AG04449 (cell line): Measurements from ENCODE around the gene PCBP3.

Experiments
- CTCF ChIA-PET: fragments of 350-600 bp; formaldehyde crosslinking; extraction: SDS; loops from one replicate; lab custom pipeline; 2021; ENCODE audit warnings: antibody characterized with exemption; lab: Yijun Ruan, JAX
- POLR2A ChIA-PET: fragments of 400-600, 350-600 bp; formaldehyde crosslinking; extraction: SDS; loops from one replicate; lab custom pipeline; 2020; ENCODE audit warnings: antibody characterized with exemption, inconsistent platforms; lab: Yijun Ruan, JAX
- DNase-seq: peaks from one replicate; pipeline ENCODE4 v3.0.0-alpha.2; 2010; ENCODE audit warnings: low read depth, low spot score
- H3K4me3 ChIP-seq: 2 replicates; pipeline ENCODE4 v1.5.1; 2011; ENCODE audit warnings: low read depth, mild to moderate bottlenecking, control low read depth, low read length
- CTCF ChIP-seq: IDR thresholded peaks from one replicate; pipeline ENCODE4 v1.5.1; 2011; ENCODE audit warnings: mild to moderate bottlenecking, moderate library complexity, low read length, control low read depth, inconsistent platforms; ENCODE audit not compliant: insufficient read depth; ENCODE audit errors: missing control alignments

Gene PCBP3

GRCh38 chr21:45942755-45943629 lies 299.5 kb downstream of the PCBP3 start:
- ChIA-PET CTCF (no interaction called here), POLR2A (no interaction called here)
- H3K4me3 ChIP-seq: no peak overlapping the region
- DNase-seq: no peak
- TF ChIP-seq CTCF: no peak

- H3K4me3 ChIP-seq: no peak overlapping the region
- DNase-seq: no peak
- ChIA-PET CTCF (no interaction called here), POLR2A (no interaction called here)
- TF ChIP-seq CTCF: no peak
Observed at GRCh38 chr21:45943630-45944540, 300.4 kb downstream of the PCBP3 start.

- no peak for TF ChIP-seq CTCF
- DNase-seq: no peak
- no peak overlapping the region for H3K4me3 ChIP-seq
- ChIA-PET CTCF (no interaction called here), POLR2A (no interaction called here)
Observed at GRCh38 chr21:45944601-45945000, 301.1 kb downstream of the PCBP3 start.

GRCh38 chr21:45945066-45945867 lies 301.7 kb downstream of the PCBP3 start:
- H3K4me3 ChIP-seq: no peak overlapping the region
- CTCF ChIA-PET: interaction anchor here (0.8 to 1.2 kb wide), 2 partner anchors 9 to 22 kb away, joined by 3 read pairs; no protein-coding TSS in a partner anchor
- no peak for TF ChIP-seq CTCF
- POLR2A ChIA-PET: no interaction called here
- DNase-seq: no peak

- no peak overlapping the region for H3K4me3 ChIP-seq
- no peak for DNase-seq
- ChIA-PET CTCF (interaction anchor here (0.8 to 1.2 kb wide), 2 partner anchors 8 to 23 kb away, joined by 3 read pairs; no protein-coding TSS in a partner anchor), POLR2A (no interaction called here)
- no peak for TF ChIP-seq CTCF
Observed at GRCh38 chr21:45945868-45946210, 302.3 kb downstream of the PCBP3 start.

GRCh38 chr21:45947296-45947695 lies 303.8 kb downstream of the PCBP3 start:
- ChIA-PET POLR2A (no interaction called here), CTCF (no interaction called here)
- no peak overlapping the region for H3K4me3 ChIP-seq
- DNase-seq: no peak
- no peak for TF ChIP-seq CTCF
